ENCODE results near the gene GTF3C2. TPM values are rescaled to one million over a fixed set of nuclear protein-coding genes. Genes with fewer than 3 reads are reported as not detected.

The GTF3C2 gene
- total RNA-seq, 4 donors from 2014 or later: 25.3 to 45.6 (median 40.5) TPM

DNA sequence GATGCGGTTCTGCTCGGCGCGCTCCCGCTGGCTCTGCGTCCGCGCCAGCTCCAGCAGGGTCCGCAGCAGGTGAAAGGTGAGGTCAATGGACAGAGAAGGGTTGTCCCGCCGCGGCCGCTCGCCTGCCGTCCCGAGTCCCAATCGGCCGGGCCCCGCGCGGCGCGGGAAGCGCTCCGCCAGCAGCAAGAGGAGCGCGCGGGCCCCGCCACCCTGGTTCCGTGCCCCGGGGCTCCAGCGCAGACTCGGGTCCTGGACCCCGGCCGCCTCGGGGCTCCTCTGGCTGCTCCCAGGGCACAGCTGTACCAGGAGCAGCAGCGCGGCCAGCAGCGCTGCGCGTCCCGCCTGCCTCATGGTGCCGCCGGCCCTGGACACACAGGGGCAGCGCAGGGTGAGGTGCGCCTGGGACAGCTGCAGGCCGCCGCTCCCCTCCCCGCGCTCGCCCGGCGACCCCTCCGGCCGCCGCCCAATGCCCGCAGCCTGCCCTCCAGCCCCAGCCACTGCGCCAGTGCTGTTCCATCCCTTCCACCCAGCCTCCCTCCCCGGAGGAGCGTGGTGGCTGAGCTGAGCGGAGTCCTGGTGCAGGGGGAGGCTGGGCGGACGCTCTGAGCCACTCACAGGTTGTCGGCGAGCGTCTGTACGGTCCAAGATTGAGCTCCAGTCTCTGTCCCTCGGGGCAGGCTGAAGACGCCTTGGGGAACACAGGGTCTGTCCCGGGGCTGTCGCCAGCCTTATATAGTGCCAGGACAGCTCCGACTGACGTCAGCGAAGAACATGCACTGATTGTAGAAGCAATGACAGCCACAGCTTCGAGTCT, 48.8 kb downstream of the GTF3C2 start:
- H3K4me1 ChIP-seq: peaks cover 10 to 14% of the 10 kb centered on the region in 2 donors
- peaks cover 0 to 33% of the 10 kb centered on the region in 2 donors for H3K36me3 ChIP-seq
- in situ Hi-C loops (cut with MboI; ENCODE audit: low sequenced_read_pairs in 4 of 4): no loop called here
- ATAC-seq (no peak), DNase-seq (no peak)
- TF ChIP-seq, protein P1, sequence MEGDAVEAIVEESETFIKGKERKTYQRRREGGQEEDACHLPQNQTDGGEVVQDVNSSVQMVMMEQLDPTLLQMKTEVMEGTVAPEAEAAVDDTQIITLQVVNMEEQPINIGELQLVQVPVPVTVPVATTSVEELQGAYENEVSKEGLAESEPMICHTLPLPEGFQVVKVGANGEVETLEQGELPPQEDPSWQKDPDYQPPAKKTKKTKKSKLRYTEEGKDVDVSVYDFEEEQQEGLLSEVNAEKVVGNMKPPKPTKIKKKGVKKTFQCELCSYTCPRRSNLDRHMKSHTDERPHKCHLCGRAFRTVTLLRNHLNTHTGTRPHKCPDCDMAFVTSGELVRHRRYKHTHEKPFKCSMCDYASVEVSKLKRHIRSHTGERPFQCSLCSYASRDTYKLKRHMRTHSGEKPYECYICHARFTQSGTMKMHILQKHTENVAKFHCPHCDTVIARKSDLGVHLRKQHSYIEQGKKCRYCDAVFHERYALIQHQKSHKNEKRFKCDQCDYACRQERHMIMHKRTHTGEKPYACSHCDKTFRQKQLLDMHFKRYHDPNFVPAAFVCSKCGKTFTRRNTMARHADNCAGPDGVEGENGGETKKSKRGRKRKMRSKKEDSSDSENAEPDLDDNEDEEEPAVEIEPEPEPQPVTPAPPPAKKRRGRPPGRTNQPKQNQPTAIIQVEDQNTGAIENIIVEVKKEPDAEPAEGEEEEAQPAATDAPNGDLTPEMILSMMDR (IDR thresholded peaks at IDR 0.05 in 4 of 5, conservative IDR thresholded peaks at IDR 0.05 in 1 of 5): no peak
- no peak for TF ChIP-seq POLR2A (IDR thresholded peaks at IDR 0.05)
- no peak overlapping the region for H3K4me3 ChIP-seq
- intact Hi-C loops (cut with DNase I; ENCODE audit: low total_unique reads): no loop called here
- H3K9me3 ChIP-seq: no peaks in the 10 kb centered on the region
- H3K27ac ChIP-seq: peak overlapping the region; percentile 58 to 97 (median 74)
- peaks cover 0 to 4% (median 2%) of the 10 kb centered on the region in 3 donors for H3K27me3 ChIP-seq

DNA sequence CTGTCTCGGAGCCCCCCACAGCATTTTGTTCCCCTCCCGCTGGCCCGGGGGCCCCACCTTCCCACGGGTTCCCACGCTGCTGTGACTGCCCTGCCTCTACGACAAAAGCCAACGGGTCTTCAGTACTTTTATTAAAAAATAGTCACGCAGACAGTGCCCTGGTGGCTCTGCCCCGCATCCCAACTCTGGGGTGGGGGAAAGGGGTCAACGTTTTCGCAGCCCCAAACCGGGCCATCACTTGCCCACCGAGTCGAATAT, 49.3 kb downstream of the GTF3C2 start:
- intact Hi-C loops (cut with DNase I; ENCODE audit: low total_unique reads) (no loop called here), in situ Hi-C loops (cut with MboI; ENCODE audit: low sequenced_read_pairs in 4 of 4) (no loop called here)
- Histone ChIP-seq H3K27me3 (peaks cover 0 to 4% (median 2%) of the 10 kb centered on the region in 3 donors), H3K9me3 (no peaks in the 10 kb centered on the region), H3K36me3 (peaks cover 0 to 33% of the 10 kb centered on the region in 2 donors), H3K4me1 (peaks cover 14 to 18% of the 10 kb centered on the region in 2 donors), H3K4me3 (no peak overlapping the region), H3K27ac (peak overlapping the region; percentile 58 to 97 (median 74))
- TF ChIP-seq, protein P1 (IDR thresholded peaks at IDR 0.05 in 4 of 5, conservative IDR thresholded peaks at IDR 0.05 in 1 of 5): no peak
- TF ChIP-seq POLR2A (IDR thresholded peaks at IDR 0.05): no peak
- DNase-seq (no peak), ATAC-seq (no peak)

- H3K4me1 ChIP-seq: peaks cover 17 to 18% of the 10 kb centered on the region in 2 donors
- peaks cover 0 to 37% of the 10 kb centered on the region in 2 donors for H3K36me3 ChIP-seq
- intact Hi-C loops (cut with DNase I; ENCODE audit: low total_unique reads): no loop called here
- no peaks in the 10 kb centered on the region for H3K9me3 ChIP-seq
- in situ Hi-C loops (cut with MboI; ENCODE audit: low sequenced_read_pairs in 4 of 4): no loop called here
- ATAC-seq: no peak
- DNase-seq: no peak
- H3K4me3 ChIP-seq: no peak overlapping the region
- H3K27me3 ChIP-seq: peaks cover 0 to 4% (median 2%) of the 10 kb centered on the region in 3 donors
- TF ChIP-seq, protein P1 (IDR thresholded peaks at IDR 0.05 in 4 of 5, conservative IDR thresholded peaks at IDR 0.05 in 1 of 5): no peak
- TF ChIP-seq POLR2A (IDR thresholded peaks at IDR 0.05): no peak
- peak overlapping the region; percentile 58 to 97 (median 74) for H3K27ac ChIP-seq
Observed at GRCh38 chr2:27306573-27307286, 49.8 kb downstream of the GTF3C2 start.

DNA sequence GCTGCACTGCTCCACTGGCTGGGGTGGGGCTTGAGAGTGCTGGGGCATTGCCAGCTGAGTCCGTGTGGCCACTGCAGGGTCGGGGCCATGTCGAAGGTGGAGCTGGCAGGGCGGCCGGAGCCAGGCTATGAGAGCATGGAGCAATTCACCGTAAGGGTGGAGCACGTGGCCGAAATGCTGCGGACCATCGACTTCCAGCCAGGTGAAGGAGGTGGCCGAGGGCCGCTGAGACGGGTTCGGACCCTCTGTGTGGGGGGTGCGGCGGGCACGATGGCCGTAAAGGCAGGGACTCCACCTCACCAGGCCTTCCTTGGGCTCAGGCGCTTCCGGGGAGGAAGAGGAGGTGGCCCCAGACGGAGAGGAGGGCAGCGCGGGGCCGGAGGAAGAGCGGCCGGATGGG, 50.4 kb downstream of the GTF3C2 start:
- TF ChIP-seq, protein P1 (IDR thresholded peaks at IDR 0.05 in 4 of 5, conservative IDR thresholded peaks at IDR 0.05 in 1 of 5): no peak
- no peak for TF ChIP-seq POLR2A (IDR thresholded peaks at IDR 0.05)
- in situ Hi-C loops (cut with MboI; ENCODE audit: low sequenced_read_pairs in 4 of 4): no loop called here
- intact Hi-C loops (cut with DNase I; ENCODE audit: low total_unique reads): no loop called here
- ATAC-seq (no peak), DNase-seq (no peak)
- Histone ChIP-seq H3K27me3 (peaks cover 0 to 4% (median 2%) of the 10 kb centered on the region in 3 donors), H3K4me3 (no peak overlapping the region), H3K36me3 (peaks cover 0 to 43% of the 10 kb centered on the region in 2 donors), H3K4me1 (peaks cover 18 to 23% of the 10 kb centered on the region in 2 donors), H3K9me3 (no peaks in the 10 kb centered on the region), H3K27ac (peak overlapping the region; percentile 58 to 97 (median 74))

All from gastrocnemius medialis (tissue), 4 donors.